ENCODE measurements around the gene SDHA.
"Not testable (repeated sequence)": the region's sequence is repeated elsewhere in the genome, so short reads cannot be mapped to it uniquely, and the experiment has no call there.

Gene SDHA

DNA sequence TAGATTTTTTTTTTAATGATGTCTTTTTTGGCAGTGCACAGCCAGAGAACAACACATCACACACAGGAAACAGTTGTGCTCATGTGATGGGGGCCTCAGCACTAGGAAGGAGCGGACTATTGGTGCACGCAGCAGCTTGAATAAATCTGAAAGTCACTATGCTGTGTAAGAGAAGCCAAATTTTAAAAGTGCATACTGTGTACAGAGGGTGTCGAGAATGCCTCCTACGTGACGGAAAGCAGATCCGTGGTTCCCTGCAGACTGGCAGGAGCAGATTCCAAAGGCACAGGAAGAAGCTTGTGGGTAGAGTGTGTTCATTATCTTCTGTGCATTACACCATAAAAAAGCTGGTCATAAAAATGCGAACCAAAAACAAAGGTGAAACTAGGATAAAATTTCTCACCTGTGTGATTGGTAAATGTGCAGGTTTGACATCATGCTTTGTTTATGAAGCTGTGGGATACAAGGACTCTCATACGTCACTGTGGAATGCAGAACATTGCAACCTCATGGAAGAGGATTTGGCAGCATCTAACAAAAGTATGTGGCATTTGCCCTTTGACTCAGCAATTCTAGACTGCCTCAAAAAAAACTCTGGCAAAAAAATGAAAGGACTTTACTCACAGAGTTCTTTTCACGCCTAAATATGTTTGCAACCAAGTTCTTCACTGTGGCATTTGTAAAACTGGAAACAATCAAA, 45.3 kb downstream of the SDHA start:
- DNase-seq, result not testable (repeated sequence)

- DNase-seq, result no peak
Measured at GRCh38 chr5:264338-264737, 46.2 kb downstream of the SDHA start.

DNA sequence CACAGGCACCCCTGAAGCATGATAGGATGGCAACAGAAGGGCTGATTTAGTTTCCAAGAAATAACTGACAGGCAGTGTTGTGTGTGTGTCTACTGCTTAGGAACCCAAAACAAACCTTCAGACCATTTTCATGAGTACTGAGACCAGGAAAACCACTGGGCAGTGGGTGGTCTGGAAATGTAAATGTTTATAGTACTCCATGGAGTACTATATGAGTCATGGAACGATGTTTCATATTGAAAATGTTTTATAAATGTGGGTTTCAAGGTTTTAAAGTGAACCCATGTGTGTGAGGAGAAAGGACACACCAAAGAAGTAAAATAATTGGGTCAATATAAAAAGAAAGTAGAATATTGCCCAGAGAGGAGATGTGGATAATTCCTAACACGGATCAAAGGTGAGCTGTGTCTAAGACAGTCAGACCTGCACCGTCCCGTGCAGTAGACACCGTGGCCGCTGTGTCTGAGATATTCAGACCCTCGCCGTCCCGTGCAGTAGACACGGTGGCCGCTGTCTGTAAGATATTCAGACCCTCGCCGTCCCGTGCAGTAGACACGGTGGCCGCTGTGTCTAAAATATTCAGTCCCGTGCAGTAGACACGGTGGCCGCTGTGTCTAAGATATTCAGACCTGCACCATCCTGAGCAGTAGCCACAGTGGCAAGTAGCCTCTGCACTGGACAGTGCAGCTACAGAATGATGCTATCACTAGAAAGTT, 48.3 kb downstream of the SDHA start:
- DNase-seq, result not testable (repeated sequence)

DNA sequence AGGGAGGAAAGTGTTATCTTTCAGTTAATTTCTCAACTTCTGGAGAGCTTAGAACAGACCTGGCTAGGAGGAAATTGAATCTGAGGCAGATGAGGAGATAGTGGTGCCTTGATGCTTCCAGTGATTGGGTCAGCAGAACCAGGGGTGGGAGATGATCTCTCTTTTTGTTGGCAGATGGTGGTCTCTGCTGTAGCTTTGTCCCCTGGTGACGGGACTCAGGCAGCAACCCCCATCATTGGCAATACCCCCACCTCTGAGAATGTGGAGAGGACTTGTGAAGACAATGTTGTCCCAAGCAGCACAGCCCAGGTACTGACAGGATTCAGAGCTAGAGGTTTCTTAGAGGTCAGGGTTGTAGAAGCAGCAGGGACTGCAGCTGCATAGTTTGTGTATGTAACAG, 49.6 kb downstream of the SDHA start:
- no peak for DNase-seq

DNA sequence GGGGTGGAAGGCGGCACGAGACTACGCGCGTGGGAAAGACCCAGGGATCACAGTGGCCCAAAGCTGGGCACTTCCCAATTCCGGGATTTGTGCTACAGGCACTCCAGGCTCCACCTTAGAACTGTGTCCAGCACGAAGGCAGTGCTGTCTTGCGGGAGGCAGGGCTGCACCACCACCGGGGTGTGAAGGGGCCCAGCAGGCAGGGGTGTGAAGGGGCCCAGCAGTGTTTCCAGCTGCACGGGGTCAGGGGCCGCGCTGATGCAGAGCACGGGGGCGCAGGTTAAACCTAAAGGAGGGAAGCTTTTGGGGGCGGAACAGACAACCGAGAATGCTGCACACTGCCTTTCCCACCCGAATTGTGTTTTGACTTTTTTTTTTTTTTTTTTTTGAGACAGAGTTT, 52.2 kb downstream of the SDHA start:
- no peak for DNase-seq

GRCh38 chr5:271828-272167, 53.7 kb downstream of the SDHA start:
- not testable (repeated sequence) for DNase-seq

- DNase-seq, result not testable (repeated sequence)
Measured at GRCh38 chr5:273091-273490, 55.0 kb downstream of the SDHA start.

GRCh38 chr5:273491-273890, 55.4 kb downstream of the SDHA start:
- DNase-seq, result not testable (repeated sequence)

DNA sequence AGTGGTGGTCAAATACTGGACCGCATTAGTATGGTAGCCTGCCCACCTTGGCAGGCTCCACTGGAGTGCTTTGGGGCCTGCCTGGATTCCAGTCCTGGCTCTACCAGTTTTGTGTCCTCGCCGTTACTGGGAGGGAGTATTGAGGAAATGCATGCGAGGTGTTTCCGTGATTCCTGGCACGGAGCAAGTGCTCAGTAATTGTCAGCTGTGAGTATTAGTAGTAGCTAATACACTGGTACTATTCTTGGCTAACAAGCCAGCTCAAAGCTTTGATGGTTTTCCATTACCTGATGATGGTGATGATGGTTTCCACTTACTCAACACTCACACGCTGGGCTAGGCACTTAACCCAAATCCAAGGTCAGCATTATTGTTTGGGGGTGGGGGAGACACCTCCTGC, 56.2 kb downstream of the SDHA start:
- DNase-seq, result not testable (repeated sequence)

DNA sequence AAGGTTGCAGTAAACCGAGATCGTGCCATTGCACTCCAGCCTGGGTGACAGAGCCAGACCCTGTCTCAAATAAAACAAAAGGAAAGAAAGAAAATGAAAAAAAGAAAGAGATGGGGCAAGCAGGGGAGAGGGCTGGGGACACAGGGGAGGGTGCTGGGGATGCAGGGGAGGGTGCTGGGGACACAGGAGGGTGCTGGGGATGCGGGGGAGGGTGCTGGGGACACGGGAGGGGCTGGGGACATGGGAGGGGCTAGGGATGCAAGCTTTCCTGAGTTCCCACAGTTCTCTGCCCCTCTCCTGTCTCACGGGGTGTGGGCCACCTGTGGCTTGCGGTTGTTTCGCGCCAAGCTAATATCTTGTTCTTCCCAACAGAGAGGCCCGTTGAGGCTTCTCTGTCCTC, 60.5 kb downstream of the SDHA start:
- no peak for DNase-seq

- DNase-seq, result not testable (repeated sequence)
Measured at GRCh38 chr5:279051-279665, 61.0 kb downstream of the SDHA start.

GRCh38 chr5:285991-286557, 68.0 kb downstream of the SDHA start:
- no peak for DNase-seq

DNA sequence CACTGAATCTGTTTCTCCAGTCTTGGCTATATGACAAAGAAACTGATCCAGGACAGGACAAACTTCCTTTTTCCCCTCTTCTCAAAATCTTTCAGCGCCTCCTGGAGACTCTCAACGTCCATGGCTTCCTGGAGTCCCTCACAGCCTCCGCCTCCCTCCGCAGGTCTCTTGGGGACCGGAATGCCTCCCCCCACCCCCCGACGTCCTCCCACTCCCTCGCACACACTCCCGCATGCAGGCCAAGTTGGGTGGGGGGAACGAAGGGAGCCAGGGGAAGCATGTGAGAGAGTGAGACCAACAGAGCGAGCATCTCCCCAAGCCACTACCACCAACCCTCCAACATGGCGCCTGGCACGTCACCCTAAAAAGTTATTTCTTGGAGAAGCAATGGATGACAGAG, 72.1 kb downstream of the SDHA start:
- DNase-seq, result not testable (repeated sequence)

DNA sequence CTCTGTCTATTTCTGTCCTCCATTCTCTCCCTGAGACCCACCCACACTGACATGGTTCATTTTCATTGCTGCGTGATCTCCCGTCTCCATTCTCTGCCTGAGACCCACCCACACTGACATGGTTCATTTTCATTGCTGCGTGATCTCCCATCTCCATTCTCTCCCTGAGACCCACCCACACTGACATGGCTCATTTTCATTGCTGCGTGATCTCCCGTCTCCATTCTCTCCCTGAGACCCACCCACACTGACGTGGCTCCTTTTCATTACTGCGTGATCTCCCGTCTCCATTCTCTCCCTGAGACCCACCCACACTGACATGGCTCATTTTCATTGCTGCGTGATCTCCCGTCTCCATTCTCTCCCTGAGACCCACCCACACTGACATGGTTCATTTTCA, 73.2 kb downstream of the SDHA start:
- not testable (repeated sequence) for DNase-seq

DNA sequence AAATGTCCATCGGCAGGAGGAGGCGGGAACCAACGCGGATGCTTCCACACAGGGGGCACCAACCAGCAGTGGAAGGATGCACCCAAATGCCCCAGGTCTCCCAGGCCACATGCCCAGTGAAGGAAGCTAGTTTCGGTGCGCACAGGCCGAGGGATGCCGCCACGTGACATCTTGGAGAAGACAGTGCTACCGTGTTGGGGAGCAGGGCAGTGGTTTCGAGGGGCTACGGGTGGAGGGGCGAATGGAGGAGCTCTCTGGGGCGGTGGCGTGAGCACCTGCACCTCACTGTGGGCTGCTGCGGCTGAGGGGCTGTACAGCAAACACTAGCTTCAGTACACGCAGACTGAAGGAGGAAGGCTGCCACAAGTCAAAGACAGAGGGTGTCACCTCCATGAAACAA, 76.7 kb downstream of the SDHA start:
- DNase-seq, result not testable (repeated sequence)

DNA sequence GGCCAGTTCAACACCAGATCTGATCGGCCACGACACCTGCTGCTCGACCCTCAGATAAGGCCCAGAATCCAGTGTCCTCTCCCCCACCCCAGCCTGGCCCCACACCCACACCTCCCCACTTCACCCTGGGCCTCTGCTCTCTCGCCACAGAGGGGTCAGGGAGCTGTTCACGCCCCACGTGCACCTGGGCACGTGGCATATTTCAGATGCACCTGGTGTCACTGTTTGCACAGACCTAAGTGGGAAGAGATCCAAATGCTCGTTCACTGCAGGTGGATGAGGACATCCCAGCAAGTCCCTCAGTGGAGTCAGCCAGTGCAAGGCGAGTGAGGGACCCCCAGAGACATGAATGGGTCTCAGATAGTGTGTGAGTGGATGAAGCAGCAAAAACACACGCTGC, 78.1 kb downstream of the SDHA start:
- DNase-seq, result not testable (repeated sequence)

- not testable (repeated sequence) for DNase-seq
Measured at GRCh38 chr5:296954-297353, 78.8 kb downstream of the SDHA start.

GRCh38 chr5:297448-297847, 79.3 kb downstream of the SDHA start:
- DNase-seq, result not testable (repeated sequence)

DNA sequence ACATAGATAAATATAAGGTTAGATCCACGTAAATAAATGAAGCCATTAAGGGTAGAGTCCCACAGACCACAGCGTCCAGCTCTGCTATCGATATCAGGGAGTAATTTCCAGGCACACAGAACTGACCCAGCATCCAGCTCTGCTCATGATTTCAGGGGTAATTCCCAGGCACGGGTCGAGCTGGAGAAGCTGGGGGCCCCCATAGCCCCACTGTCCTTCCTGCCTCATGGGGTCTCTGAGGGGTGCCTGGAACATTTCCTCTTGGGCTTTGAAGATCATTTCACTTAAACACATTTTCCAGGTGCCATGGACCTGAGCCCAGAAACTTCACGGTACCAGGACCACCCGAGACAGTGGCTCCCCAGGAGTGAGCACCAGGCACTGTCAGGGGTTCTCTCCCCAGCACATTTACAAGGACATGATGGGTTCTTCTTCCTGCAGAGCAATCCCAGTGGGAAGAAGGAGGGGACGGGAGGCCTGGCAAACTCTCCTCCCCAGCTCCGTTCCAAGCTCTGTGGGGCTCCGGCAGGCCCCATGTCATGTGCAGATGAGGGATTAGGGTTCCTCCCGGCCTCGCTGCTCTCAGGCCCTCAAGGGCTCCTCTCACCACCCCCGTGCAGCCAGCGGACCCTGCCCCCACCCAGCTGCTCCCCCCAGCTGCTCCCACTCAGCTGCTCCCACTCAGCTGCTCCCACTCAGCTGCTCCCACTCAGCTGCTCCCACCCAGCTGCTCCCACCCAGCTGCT, 80.0 kb downstream of the SDHA start:
- not testable (repeated sequence) for DNase-seq

GRCh38 chr5:298737-299125, 80.6 kb downstream of the SDHA start:
- DNase-seq, result no peak

GRCh38 chr5:299921-300320, 81.8 kb downstream of the SDHA start:
- not testable (repeated sequence) for DNase-seq

- not testable (repeated sequence) for DNase-seq
Measured at GRCh38 chr5:300691-301435, 82.7 kb downstream of the SDHA start.
